Stimulated activated CD4-positive, alpha-beta T cell treated with anti-CD3 and anti-CD28 coated beads, Interleukin-1b, Interleukin-23, amount 100 ng/mL, for 4 hours (primary cell): ENCODE results near the gene HEATR3.
"Not testable (repeated sequence)": the region's sequence is repeated elsewhere in the genome, so short reads cannot be mapped to it uniquely, and the experiment has no call there.

ENCODE experiments used
- DNase-seq, 2 donors: peaks; one replicate each; pipeline ENCODE4 v3.0.0-alpha.2; 2020; ENCODE audit warnings: low read depth in 2 of 2

The HEATR3 gene

GRCh38 chr16:50099957-50100648 lies 34.3 kb downstream of the HEATR3 start:
- no peak for DNase-seq

GRCh38 chr16:50102051-50102746 lies 36.4 kb downstream of the HEATR3 start:
- DNase-seq = no peak

GRCh38 chr16:50103764-50104163 lies 38.0 kb downstream of the HEATR3 start:
- no peak for DNase-seq

- DNase-seq = no peak
Observed at GRCh38 chr16:50114357-50115129, 48.8 kb downstream of the HEATR3 start.

- DNase-seq = no peak
Observed at GRCh38 chr16:50120711-50121110, 54.9 kb downstream of the HEATR3 start.

- DNase-seq = no peak
Observed at GRCh38 chr16:50121278-50121677, 55.5 kb downstream of the HEATR3 start.

- no peak for DNase-seq
Observed at GRCh38 chr16:50121721-50122445, 56.1 kb downstream of the HEATR3 start.

GRCh38 chr16:50123417-50123816 lies 57.6 kb downstream of the HEATR3 start:
- no peak for DNase-seq

- DNase-seq = no peak
Observed at GRCh38 chr16:50124769-50125168, 59.0 kb downstream of the HEATR3 start.

GRCh38 chr16:50126183-50126582 lies 60.4 kb downstream of the HEATR3 start:
- no peak for DNase-seq

GRCh38 chr16:50132571-50132970 lies 66.8 kb downstream of the HEATR3 start:
- DNase-seq = not testable (repeated sequence)

- DNase-seq = no peak
Observed at GRCh38 chr16:50133214-50133613, 67.4 kb downstream of the HEATR3 start.

- DNase-seq = no peak
Observed at GRCh38 chr16:50136399-50136798, 70.6 kb downstream of the HEATR3 start.

GRCh38 chr16:50137268-50137667 lies 71.5 kb downstream of the HEATR3 start:
- DNase-seq = no peak

- no peak for DNase-seq
Observed at GRCh38 chr16:50139580-50139979, 73.8 kb downstream of the HEATR3 start.

GRCh38 chr16:50144211-50144610 lies 78.4 kb downstream of the HEATR3 start:
- no peak for DNase-seq

- no peak for DNase-seq
Observed at GRCh38 chr16:50146479-50147435, 81.0 kb downstream of the HEATR3 start.

- DNase-seq = no peak
Observed at GRCh38 chr16:50151322-50151721, 85.6 kb downstream of the HEATR3 start.

GRCh38 chr16:50151756-50152155 lies 86.0 kb downstream of the HEATR3 start:
- peak in 1 of 2 donors; percentile 11 for DNase-seq

GRCh38 chr16:50152351-50152806 lies 86.6 kb downstream of the HEATR3 start:
- DNase-seq = peak; percentile 34 to 50
